ENCODE measurements around the gene ERGIC1.

The ERGIC1 gene

DNA sequence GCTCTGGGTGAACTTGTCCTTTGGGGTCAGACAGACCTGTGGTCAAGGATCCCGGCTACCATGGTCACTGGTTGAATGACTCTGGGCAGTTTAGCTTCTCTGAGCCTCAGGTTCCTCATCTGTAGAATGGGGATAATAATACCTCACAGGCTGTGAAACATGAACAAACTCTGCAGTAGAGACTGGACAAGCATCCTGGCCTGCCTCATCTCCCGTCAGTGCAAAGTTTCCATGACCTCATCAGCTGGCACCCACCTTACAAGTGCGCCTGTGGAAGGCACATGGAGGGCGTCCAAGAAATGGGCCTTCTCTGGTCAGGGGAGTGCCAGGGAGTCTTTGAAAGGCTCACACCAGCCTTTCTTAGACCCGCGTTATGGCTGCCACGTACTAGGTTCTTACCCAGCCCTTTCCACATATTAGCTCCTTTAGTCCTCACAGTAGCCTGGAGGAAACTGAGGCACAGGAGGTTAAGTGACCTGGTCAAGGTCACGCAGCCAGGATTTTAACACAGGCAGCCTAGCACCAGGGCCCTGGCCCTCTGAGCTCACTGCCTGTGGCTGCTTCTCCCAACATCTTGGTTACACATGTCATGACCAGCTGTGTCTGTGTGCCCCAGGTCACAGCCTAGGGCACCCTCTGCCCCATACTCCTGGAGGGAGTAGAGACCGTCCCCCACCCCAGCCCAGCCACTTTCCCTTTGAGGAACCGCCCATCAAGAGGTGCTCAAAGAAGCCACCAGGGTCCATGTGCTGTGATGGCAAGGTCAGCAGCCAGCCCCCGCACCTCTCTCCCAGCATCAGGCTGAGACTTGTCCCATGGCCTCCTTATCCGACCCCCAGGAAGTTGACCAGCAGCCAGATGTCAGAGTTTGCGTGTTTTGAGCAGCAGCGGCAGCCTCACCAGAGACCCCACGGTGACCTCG lies 85.7 kb downstream of the ERGIC1 start:
- in situ Hi-C loops (cut with HindIII; ENCODE audit: low pct_ligation_motif_present, low pct_unique_long_range_greater_than_20kb, low sequenced_read_pairs), result no loop called here

DNA sequence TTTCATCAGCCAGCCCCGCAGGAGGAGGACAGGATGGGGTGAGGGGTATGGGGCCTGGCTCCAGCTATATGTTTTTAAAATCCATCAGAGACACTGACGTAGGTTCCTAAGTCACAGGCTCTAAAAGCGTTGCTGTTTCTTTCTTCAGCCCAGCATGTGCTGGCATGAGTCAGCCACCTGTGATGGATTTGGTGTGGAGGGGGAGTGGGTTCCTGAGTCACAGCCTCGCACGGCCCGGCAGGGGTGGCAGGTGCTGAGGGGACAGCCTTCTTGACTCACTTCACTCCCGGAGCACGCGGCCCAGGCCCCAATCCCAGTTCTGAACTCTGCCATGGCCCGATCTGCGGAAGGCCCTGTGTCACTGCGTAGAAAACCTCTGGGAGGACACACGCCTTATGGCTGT lies 86.4 kb downstream of the ERGIC1 start:
- DNase-seq, result peak; percentile 80
- in situ Hi-C loops (cut with HindIII; ENCODE audit: low pct_ligation_motif_present, low pct_unique_long_range_greater_than_20kb, low sequenced_read_pairs), result no loop called here

More for the DNA sequence above, 85.7 kb downstream of the ERGIC1 start:
- DNase-seq, result no peak

DNA sequence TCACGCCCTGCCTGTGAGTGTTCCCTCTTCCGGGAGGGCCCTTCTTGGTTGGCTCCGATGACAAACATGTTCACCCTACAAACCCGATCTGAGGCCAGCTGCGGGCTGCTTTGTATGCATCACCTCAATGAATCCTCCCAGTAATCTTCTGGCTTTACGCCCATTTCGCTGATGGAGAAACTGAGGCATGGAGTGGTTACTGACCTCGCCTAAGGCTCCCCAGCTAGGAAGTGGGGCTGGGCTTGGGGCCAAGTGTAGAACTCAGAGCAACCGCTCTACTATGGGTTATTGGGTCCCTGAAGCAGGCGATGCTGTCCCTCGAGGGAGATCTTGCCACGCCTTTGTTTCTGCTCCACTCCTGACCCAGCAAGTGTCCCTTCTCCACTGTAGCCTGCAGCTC lies 86.9 kb downstream of the ERGIC1 start:
- in situ Hi-C loops (cut with HindIII; ENCODE audit: low pct_ligation_motif_present, low pct_unique_long_range_greater_than_20kb, low sequenced_read_pairs), result no loop called here
- no peak for DNase-seq

DNA sequence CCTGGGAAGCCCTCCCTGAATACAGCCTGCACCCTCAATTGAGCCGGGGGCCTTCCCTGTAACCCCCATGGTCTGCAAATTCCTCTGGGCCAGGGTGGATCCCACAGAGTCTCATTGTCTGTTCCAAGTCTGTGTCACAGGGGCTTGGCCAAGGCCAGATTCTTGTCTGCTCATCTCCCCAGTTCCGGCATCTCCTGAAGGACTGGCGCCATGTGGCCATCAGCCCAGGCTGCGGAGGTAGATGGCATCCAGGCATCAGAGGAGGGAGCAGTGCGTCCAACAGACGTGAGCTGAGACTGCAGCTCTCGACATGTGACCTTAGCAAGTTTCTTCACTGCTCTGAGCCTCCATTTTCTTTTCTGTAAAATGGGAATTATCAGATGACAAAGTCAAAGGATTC lies 87.9 kb downstream of the ERGIC1 start:
- in situ Hi-C loops (cut with HindIII; ENCODE audit: low pct_ligation_motif_present, low pct_unique_long_range_greater_than_20kb, low sequenced_read_pairs), result no loop called here
- DNase-seq, result no peak

DNA sequence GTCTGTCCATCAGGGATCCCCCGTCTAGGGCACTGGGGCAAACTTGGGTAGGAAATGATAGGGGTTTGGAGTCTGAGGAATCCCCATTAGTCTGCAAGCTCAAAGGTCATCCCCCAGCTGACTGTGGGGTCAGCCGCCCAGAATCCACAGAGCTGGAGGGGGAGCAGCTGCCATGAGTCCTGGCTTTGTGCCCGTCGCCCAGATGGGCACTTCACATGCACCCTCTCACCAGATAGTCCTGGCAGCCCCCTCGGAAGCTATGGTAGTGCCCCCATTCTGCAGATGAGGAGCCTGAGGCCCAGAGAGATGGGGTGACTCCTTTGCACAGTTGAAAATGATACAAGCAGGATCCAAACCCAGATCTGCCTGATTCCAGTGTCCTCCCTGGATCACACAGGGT lies 89.5 kb downstream of the ERGIC1 start:
- no peak for DNase-seq
- in situ Hi-C loops (cut with HindIII; ENCODE audit: low pct_ligation_motif_present, low pct_unique_long_range_greater_than_20kb, low sequenced_read_pairs), result no loop called here

DNA sequence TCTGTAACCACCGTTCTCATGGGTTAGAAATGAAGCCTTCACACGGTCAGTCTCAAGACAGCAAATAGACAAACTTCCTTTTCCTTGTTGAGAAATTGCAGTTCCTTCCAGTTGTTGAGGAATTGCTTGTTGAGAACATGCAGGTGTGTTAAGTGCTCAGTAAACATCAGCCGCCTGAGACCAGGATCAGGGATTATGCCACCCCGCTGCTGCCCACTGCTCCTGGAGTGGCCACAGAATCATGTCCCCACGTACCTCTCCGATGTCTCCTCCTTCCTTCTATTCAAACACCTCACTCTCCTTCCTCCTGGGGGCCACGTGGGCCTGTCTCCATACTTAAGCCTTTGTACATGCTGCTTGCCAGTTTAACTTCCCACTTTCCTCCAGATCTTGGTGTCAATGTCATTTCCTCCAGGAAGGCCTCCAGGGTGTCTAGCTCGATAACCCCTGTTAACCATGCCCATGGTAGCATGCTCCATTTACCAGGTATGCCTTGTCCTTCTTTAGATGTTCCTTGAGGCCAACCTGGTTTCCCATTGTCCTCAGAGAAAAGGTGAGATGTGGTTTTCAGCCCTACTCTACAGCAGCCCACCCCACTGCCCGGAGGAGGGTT lies 91.4 kb downstream of the ERGIC1 start:
- in situ Hi-C loops (cut with HindIII; ENCODE audit: low pct_ligation_motif_present, low pct_unique_long_range_greater_than_20kb, low sequenced_read_pairs), result no loop called here
- DNase-seq, result no peak

DNA sequence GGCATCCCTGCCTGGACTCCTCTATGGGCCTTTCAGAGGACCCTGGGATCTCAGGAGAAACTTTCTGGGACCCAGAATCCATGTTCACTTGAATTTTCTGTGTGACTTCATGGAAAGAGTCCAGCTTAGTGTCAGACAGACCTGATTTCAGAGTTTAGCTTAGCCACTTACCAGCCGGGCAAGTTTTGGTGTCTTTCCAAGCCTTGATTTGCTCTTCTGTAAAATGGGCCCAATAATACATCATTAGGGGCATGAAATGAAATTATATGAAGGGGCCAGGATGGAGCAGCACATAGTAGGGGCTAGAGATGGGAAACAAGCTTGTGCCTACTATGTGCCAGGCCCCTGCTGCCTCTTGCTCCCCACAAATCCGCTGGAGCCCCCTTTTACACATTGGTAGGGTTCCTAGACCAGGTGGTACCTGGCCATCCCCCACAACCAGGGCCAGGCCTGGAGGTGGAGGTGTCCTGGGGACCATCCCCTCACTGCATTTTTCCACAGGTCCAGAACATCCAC lies 92.0 kb downstream of the ERGIC1 start:
- DNase-seq, result no peak
- in situ Hi-C loops (cut with HindIII; ENCODE audit: low pct_ligation_motif_present, low pct_unique_long_range_greater_than_20kb, low sequenced_read_pairs), result no loop called here

DNA sequence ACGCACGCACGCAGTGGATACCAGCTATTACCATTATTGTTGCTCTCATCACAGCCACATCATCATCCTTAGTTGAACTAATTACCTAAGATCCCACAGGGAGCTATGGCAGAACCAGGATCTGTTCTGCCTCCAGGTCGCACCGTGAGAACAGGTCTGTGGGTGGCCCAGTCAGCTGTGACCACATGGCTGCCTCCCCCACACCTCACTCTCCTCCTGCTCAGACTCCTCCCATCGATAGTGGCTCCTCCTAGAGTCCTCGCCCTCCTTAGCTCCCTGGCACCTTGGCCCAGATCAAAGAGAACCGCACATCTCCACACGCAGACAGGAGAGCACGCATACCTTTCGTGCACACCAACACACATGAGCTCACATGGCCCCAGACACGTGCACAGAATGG lies 92.7 kb downstream of the ERGIC1 start:
- in situ Hi-C loops (cut with HindIII; ENCODE audit: low pct_ligation_motif_present, low pct_unique_long_range_greater_than_20kb, low sequenced_read_pairs), result no loop called here
- DNase-seq, result no peak

DNA sequence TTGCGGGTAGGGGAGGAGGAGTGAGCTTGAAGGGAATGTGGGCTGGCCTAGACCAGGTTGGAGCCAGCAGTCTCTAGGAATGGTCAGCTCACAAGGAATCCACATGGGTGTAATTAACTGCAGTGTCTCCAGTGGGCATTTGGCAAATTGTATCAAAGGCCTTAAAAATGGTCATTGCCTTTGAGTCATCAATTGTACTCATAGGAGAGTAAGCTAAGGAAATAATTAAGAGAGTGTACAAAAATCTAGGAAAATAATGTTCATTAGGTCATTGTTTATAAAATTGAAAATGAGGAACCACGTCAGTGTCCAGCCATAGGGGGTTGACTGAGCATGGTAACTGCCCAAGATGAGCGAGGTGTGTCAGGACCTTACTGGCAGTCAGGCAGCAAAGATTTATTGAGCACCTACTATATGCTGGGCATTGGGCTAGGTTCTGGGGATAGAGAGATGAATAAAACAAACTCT lies 95.4 kb downstream of the ERGIC1 start:
- DNase-seq, result no peak
- in situ Hi-C loops (cut with HindIII; ENCODE audit: low pct_ligation_motif_present, low pct_unique_long_range_greater_than_20kb, low sequenced_read_pairs), result no loop called here

DNA sequence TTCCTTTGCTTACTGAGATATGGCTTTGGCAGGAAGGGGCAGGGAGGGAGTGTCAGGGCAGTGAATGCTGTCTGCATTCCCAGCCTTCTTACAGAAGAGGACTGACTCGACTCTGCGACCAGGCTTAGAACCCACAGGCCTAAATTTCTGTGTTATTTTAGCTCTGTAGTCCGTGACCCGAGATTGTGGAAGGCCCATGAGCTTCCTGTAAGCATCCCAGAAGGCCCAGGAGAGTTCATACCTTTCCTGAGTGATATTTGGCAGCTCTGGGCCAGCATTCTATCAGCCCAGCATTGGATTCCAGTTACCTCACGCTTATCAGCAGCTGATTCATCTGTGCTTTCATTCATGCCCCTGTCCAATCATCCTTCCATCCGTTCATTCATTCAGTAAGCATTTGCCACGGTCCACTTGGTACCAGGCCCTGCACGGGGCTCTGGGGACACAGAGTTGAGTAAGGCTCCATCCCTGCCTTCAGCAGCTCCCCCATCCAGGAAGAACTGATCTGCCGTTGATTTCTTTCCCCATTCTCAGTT lies 97.0 kb downstream of the ERGIC1 start:
- DNase-seq, result peak; percentile 96
- in situ Hi-C loops (cut with HindIII; ENCODE audit: low pct_ligation_motif_present, low pct_unique_long_range_greater_than_20kb, low sequenced_read_pairs), result no loop called here

DNA sequence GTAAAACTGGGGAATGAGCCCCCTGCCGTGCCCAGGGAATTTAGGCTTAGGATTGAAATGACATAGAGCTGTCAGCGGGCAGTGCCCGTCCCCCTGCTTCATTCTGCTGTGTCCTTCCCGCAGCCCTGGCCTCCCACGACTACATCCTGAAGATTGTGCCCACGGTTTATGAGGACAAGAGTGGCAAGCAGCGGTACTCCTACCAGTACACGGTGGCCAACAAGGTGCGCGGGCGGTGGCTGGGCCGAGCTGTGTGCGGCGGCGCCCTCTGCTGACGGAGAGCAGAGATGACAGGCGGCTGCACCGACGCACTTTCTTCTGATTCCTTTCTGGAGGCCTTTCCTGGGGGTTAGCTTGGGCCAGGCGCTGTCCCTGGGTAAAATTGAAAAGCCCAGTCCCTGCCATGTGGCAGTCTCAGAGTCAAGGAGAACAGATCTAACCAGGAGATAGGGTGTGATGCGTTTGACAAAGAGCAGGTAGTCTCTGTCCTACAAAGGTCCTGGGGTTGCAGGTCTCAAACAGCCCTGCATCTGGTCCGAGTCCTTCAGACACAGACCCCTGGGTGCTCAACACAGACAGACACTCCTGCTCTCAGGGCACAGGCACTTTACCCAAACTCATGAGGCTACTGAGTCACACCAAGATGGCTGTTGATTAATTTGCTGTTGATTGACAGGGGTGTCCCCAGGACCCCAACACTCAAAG lies 98.4 kb downstream of the ERGIC1 start:
- DNase-seq, result peak; percentile 69
- in situ Hi-C loops (cut with HindIII; ENCODE audit: low pct_ligation_motif_present, low pct_unique_long_range_greater_than_20kb, low sequenced_read_pairs), result no loop called here

DNA sequence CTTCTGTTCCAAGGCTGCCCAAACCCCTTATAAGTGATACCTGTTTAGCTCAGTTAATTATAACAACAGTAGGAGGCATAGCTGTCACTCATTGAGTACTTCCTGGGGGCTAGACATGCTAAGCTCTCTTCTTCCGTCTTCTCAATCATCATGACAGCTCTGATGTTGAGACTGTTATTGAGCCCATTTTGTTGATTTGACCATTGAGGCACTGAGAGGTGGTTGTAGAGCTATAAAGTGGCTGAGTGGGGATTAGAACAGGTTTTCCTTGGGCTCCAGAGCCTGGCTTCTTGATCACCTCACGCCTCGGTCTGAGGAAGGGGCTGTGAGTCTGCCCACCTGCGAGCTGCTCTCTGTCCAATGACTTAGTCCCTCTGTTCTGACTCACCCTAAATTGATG lies 99.2 kb downstream of the ERGIC1 start:
- in situ Hi-C loops (cut with HindIII; ENCODE audit: low pct_ligation_motif_present, low pct_unique_long_range_greater_than_20kb, low sequenced_read_pairs), result no loop called here

DNA sequence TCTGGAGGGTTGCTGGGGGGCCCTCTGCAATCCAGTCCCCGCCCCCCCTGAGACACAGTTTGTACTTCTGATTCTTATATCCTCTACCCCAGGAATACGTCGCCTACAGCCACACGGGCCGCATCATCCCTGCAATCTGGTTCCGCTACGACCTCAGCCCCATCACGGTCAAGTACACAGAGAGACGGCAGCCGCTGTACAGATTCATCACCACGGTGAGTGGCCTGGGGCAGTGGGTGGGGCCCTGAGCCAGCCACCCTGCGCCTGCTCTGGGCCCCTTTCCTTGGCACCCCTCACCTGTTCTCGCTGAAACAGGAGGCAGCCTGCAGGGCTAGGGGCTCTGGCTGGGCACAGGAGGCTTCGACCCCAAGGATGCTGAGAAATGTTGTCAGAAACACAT lies 101.0 kb downstream of the ERGIC1 start:
- DNase-seq, result no peak
- in situ Hi-C loops (cut with HindIII; ENCODE audit: low pct_ligation_motif_present, low pct_unique_long_range_greater_than_20kb, low sequenced_read_pairs), result no loop called here

More for the DNA sequence above, 99.2 kb downstream of the ERGIC1 start:
- no peak for DNase-seq

DNA sequence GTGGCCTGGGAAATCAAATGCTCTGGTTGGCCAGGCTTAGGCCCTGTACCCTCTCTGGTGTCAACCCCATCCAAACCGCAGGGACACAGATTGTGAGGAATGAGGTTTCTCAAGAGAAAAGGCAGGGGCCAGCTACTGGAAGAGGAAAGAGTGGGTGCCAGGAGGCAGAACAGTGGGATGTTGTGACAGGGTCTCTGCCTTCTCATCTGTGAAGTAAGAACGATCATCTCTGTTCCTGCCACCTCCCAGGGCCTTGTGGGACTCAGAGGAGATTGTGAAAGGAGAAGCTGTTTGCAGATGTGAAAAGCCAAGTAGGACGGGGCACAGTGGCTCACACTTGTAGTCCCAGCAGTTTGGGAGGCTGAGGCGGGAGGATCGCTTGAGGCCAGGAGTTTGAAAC lies 102.3 kb downstream of the ERGIC1 start:
- no peak for DNase-seq
- in situ Hi-C loops (cut with HindIII; ENCODE audit: low pct_ligation_motif_present, low pct_unique_long_range_greater_than_20kb, low sequenced_read_pairs), result no loop called here

DNA sequence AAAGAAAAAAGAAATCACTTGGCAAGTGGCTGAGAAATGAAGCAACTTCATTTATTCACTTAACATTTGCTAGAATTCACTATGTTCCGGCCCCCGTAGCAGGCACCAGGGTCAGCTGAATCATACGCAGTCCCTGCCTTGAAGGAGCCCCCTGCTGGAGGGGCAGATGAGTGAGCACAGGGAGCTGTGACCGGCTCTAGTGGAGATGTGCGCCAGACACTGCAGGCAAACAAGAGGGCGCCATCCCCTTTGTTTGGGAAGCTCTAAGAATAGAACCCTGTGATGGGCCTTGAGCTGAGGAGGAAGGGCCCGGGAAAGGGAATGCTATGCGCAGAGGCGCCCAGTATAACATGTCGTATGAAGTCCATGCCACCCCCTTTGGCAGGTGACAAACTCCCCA lies 105.0 kb downstream of the ERGIC1 start:
- in situ Hi-C loops (cut with HindIII; ENCODE audit: low pct_ligation_motif_present, low pct_unique_long_range_greater_than_20kb, low sequenced_read_pairs), result no loop called here
- DNase-seq, result peak; percentile 41

DNA sequence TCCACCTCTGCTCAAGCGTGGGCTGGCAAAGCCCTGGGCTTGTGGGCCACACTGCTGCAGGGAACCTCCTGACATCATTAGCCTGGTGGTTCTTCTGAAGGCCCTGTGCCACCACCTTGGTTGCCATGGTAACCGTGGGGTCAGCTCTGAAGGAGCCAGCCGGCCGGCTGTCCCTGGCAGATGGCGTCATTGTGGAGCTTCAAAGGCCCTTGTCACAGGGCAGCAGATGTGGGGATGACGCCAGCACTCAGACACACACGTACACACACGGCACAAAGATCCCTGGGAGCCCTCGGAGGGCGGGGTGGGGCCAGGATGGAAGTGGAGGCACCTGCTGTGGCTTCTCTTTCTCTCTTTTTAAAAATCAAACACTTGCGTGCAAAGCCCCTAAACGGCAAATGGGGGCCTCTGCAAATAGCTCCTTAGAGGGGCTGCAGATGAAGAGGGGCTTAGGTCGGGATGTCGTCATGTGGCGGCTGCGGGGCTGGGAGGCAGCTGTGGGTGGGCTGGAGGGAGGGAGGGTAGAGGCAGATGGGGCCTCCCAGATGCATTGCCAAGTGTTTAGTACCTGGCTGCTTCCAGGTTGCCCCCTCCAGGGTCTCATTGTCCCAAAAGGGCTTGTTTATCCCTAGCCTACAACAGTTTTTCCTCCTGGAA lies 105.7 kb downstream of the ERGIC1 start:
- DNase-seq, result no peak
- in situ Hi-C loops (cut with HindIII; ENCODE audit: low pct_ligation_motif_present, low pct_unique_long_range_greater_than_20kb, low sequenced_read_pairs), result no loop called here

DNA sequence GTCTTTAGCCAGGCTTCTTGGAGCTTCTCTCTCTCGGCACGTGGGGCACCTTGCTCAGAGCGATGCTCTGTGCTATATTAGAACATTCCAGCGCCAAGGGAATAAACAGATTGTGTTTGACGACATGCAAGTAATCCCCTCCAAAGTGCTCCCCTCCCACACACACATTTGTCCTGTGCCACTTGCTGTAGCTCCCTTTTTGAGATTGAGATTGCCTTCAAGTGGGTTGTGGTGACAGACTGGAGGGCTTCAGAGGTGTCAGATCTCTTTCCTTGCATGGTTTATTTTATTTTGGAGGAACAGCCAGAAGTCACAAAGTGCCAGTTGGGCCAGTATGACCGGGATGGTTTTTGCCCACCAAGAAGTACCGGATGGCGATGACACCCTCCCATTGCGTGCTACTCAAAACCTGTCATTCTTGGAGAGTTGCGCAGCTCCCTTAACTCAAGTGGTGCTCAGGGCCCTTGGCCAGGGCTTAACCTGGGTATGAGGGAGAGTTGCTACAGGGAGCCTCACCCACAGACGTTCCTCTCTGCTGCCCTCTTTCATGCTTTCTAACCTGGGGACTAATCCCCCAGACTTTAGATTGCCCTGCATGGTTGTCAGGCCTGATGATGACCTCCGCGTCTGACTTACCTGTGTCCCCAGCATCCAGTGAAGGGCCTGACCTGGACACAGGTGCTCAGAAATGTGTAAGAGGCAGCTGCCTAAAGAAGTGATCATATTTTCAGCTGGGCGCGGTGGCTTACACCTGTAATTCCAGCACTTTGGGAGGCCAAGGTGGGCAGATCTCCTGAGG lies 106.4 kb downstream of the ERGIC1 start:
- DNase-seq, result no peak
- in situ Hi-C loops (cut with HindIII; ENCODE audit: low pct_ligation_motif_present, low pct_unique_long_range_greater_than_20kb, low sequenced_read_pairs), result no loop called here

DNA sequence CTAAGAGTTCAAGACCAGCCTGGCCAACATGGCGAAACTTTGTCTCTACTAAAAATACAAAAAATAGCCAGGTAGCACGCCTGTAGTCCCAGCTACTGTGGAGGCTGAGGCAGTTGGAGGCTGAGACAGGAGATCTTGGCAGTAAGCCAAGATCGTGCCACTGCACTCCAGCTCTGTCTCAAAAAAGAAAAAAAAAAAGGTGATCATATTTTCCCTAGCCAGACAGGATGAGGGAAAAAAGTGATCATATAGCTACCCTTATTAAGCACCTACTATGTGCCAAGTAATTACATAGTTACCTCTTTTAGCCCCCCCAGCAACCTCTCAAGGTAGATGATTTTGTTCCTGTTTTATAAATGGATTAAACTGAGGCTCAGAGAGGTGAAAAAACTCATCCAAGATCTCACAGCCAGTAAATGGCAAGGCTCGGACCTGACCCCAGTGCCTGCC lies 107.0 kb downstream of the ERGIC1 start:
- in situ Hi-C loops (cut with HindIII; ENCODE audit: low pct_ligation_motif_present, low pct_unique_long_range_greater_than_20kb, low sequenced_read_pairs), result no loop called here

More for the DNA sequence above, 107.0 kb downstream of the ERGIC1 start:
- no peak for DNase-seq

All from ACHN (cell line).